MCF 10A (cell line): ENCODE data around the gene FAAH2. TPM values are rescaled to one million over a fixed set of nuclear protein-coding genes. Genes with fewer than 3 reads are reported as not detected.
A peak's percentile ranks its signal among the peaks of the same experiment; 100 is the strongest.

Experiments used
- BruUV-seq: library from RNA; stranded (reverse); fragments of 400-500 nt; replicated peaks from 2 replicates; lab custom pipeline; 2021; lab: Mats Ljungman, UMichigan
- CTCF ChIA-PET: fragments of 300-600 bp; sonication (Branson Sonifier 250); formaldehyde crosslinking; extraction: SDS; loops from one replicate; lab custom pipeline; 2021; ENCODE audit warnings: antibody characterized with exemption, inconsistent platforms; lab: Yijun Ruan, JAX
- POLR2A ChIA-PET: fragments of 300-600, 350-650 bp; sonication (Branson Sonifier 250); formaldehyde crosslinking; extraction: SDS; loops from one replicate; lab custom pipeline; 2020; ENCODE audit warnings: antibody characterized with exemption, inconsistent platforms; lab: Yijun Ruan, JAX
- DNase-seq: peaks from one replicate; pipeline ENCODE4 v3.0.0-alpha.2; 2018; ENCODE audit not compliant: unreplicated experiment
- H3K27ac Mint-ChIP-seq: one replicate; pipeline ENCODE4 v1.8.0; 2022; ENCODE audit warnings: mild to moderate bottlenecking, low read depth, mixed read lengths; ENCODE audit not compliant: unreplicated experiment
- H3K27me3 Mint-ChIP-seq: one replicate; pipeline ENCODE4 v1.8.0; 2022; ENCODE audit warnings: mixed read lengths; ENCODE audit not compliant: insufficient read depth, unreplicated experiment
- H3K36me3 Mint-ChIP-seq: one replicate; pipeline ENCODE4 v1.8.0; 2022; ENCODE audit warnings: mild to moderate bottlenecking, moderate library complexity, mixed read lengths; ENCODE audit not compliant: insufficient read depth, unreplicated experiment
- H3K4me1 Mint-ChIP-seq: one replicate; pipeline ENCODE4 v1.8.0; 2022; ENCODE audit warnings: mixed read lengths; ENCODE audit not compliant: insufficient read depth, unreplicated experiment
- H3K4me3 Mint-ChIP-seq: one replicate; pipeline ENCODE4 v1.8.0; 2022; ENCODE audit warnings: mild to moderate bottlenecking, moderate library complexity, mixed read lengths; ENCODE audit not compliant: unreplicated experiment
- H3K9me3 Mint-ChIP-seq: one replicate; pipeline ENCODE4 v1.8.0; 2022; ENCODE audit warnings: mixed read lengths; ENCODE audit not compliant: unreplicated experiment
- CTCF ChIP-seq: fragments of 200-600 bp; IDR thresholded peaks from one replicate; pipeline ENCODE4 v1.8.0; 2022; ENCODE audit warnings: antibody characterized with exemption, mild to moderate bottlenecking; ENCODE audit not compliant: unreplicated experiment
- intact Hi-C: fragments of 100-400 bp; cut with micrococcal nuclease; formaldehyde crosslinking; loops from 2 replicates; pipeline ENCODE4 v1.14.1; 2022
- total RNA-seq: library from RNA; stranded (reverse); gene quantifications from 2 replicates; pipeline ENCODE4 v1.2.3, GENCODE V29; 2022

FAAH2 gene
- total RNA-seq, 1 experiment from 2014 or later, result 3.1 TPM

DNA sequence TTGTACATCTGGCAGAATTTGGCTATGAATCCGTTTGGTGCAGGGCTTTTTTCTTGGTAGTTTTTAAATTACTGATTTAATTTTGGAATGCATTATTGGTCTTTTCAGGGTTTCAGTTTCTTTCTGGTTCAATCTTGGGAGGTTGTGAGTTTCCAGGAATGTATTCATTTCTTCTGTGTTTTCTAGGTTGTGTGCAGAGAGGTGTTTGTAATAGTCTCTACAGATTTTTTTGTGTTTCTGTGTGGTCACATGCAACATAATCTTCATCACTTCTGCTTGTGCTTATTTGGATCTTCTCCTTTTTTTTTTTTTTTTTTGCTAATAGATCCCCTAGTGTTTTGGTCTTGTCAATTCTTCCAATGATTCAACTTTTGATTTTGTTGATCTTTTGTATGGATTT is 77.6 kb downstream of the FAAH2 start:
- no peak for DNase-seq
- TF ChIP-seq CTCF, result no peak
- ChIA-PET CTCF (no interaction called here), POLR2A (no interaction called here)
- peaks cover 5% of the 10 kb centered on the region for H3K36me3 Mint-ChIP-seq
- no TSS peak for BruUV-seq
- H3K27ac Mint-ChIP-seq, result no peak overlapping the region
- no peaks in the 10 kb centered on the region for H3K9me3 Mint-ChIP-seq
- no peaks in the 10 kb centered on the region for H3K4me1 Mint-ChIP-seq
- no peaks in the 10 kb centered on the region for H3K27me3 Mint-ChIP-seq
- no peak overlapping the region for H3K4me3 Mint-ChIP-seq
- intact Hi-C loops, result no loop called here

GRCh38 chrX:57366430-57366829 is 79.9 kb downstream of the FAAH2 start:
- Mint-ChIP-seq H3K36me3 (peaks cover 5% of the 10 kb centered on the region), H3K4me1 (no peaks in the 10 kb centered on the region), H3K4me3 (no peak overlapping the region), H3K27ac (no peak overlapping the region), H3K27me3 (no peaks in the 10 kb centered on the region), H3K9me3 (no peaks in the 10 kb centered on the region)
- no peak for DNase-seq
- intact Hi-C loops, result no loop called here
- CTCF ChIA-PET, result no interaction called here
- POLR2A ChIA-PET, result interaction anchor here (0.7 kb wide), 1 partner anchor 274 kb away, joined by 3 read pairs; no protein-coding TSS in a partner anchor
- TF ChIP-seq CTCF, result no peak
- BruUV-seq, result no TSS peak

GRCh38 chrX:57367649-57368048 is 81.1 kb downstream of the FAAH2 start:
- no TSS peak for BruUV-seq
- H3K4me1 Mint-ChIP-seq, result no peaks in the 10 kb centered on the region
- no peak overlapping the region for H3K27ac Mint-ChIP-seq
- peak; percentile 5 for DNase-seq
- no peaks in the 10 kb centered on the region for H3K27me3 Mint-ChIP-seq
- CTCF ChIA-PET, result no interaction called here
- TF ChIP-seq CTCF, result no peak
- POLR2A ChIA-PET, result no interaction called here
- no peak overlapping the region for H3K4me3 Mint-ChIP-seq
- H3K36me3 Mint-ChIP-seq, result peaks cover 5% of the 10 kb centered on the region
- H3K9me3 Mint-ChIP-seq, result no peaks in the 10 kb centered on the region
- intact Hi-C loops, result no loop called here

GRCh38 chrX:57368158-57368557 is 81.7 kb downstream of the FAAH2 start:
- no peaks in the 10 kb centered on the region for H3K9me3 Mint-ChIP-seq
- H3K4me1 Mint-ChIP-seq, result no peaks in the 10 kb centered on the region
- peaks cover 5% of the 10 kb centered on the region for H3K36me3 Mint-ChIP-seq
- DNase-seq, result no peak
- H3K4me3 Mint-ChIP-seq, result no peak overlapping the region
- POLR2A ChIA-PET, result no interaction called here
- intact Hi-C loops, result no loop called here
- no TSS peak for BruUV-seq
- TF ChIP-seq CTCF, result no peak
- no peak overlapping the region for H3K27ac Mint-ChIP-seq
- CTCF ChIA-PET, result no interaction called here
- no peaks in the 10 kb centered on the region for H3K27me3 Mint-ChIP-seq
